ENCODE data around the gene EHMT1.

- no peak for TF ChIP-seq CTCF (IDR thresholded peaks at IDR 0.05; ENCODE audit: insufficient read depth, low read length, poor library complexity, severe bottlenecking)
- TF ChIP-seq EZH2phosphoT487 (conservative IDR thresholded peaks at IDR 0.05; ENCODE audit: low read length) = no peak
These were observed 134.5 kb downstream of the EHMT1 start for GRCh38 chr9:137753192-137753765.

All from SU-DHL-6 (cell line).